GM12872 (cell line): ENCODE results near the gene CSTPP1.

Source experiments
- TF ChIP-seq, protein P1 (sequence below): IDR thresholded peaks from 3 replicates; pipeline ENCODE4 v1.5.1; 2011; ENCODE audit warnings: low read depth, mild to moderate bottlenecking, low read length, moderate library complexity; ENCODE audit not compliant: insufficient read depth

The CSTPP1 gene

DNA sequence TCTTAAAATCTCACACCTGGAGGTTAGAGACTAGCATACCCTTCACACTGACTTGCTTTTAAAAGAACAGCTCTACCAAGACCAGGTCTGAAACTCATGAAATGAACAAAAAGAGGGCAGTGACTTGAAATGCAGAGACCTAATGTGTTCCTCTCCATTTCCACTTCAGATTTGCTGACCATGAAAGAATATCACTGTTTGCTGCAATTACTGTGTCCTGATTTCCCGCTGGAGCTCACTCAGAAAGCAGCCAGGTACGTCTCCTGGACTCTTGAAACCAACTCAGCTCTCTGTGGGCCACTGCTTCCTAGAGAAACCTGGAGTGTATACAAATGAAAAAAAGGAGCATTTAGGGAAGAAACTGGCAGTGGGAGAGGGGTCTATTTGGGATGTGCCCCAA is 200.9 kb downstream of the CSTPP1 start:
- TF ChIP-seq, protein P1, sequence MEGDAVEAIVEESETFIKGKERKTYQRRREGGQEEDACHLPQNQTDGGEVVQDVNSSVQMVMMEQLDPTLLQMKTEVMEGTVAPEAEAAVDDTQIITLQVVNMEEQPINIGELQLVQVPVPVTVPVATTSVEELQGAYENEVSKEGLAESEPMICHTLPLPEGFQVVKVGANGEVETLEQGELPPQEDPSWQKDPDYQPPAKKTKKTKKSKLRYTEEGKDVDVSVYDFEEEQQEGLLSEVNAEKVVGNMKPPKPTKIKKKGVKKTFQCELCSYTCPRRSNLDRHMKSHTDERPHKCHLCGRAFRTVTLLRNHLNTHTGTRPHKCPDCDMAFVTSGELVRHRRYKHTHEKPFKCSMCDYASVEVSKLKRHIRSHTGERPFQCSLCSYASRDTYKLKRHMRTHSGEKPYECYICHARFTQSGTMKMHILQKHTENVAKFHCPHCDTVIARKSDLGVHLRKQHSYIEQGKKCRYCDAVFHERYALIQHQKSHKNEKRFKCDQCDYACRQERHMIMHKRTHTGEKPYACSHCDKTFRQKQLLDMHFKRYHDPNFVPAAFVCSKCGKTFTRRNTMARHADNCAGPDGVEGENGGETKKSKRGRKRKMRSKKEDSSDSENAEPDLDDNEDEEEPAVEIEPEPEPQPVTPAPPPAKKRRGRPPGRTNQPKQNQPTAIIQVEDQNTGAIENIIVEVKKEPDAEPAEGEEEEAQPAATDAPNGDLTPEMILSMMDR: no peak

DNA sequence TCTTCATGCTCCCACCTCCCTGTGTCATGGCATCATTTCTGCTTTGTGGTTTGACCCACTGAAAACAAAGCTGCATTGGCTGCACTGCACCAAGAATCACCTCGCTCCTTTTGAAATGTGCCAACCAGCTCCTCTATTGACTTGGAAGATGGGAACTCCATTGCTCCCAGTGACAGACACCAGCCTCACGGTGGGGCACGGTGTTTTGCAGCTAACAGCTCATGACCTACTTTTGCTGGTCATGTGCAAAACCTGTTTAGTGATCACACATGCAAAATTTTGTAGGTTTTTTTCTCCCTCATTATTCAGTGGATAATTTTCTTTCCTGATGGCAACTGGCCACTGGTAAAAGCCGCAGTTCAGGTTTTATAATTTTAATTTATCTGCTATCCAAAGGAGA is 203.3 kb downstream of the CSTPP1 start:
- TF ChIP-seq, protein P1: no peak

DNA sequence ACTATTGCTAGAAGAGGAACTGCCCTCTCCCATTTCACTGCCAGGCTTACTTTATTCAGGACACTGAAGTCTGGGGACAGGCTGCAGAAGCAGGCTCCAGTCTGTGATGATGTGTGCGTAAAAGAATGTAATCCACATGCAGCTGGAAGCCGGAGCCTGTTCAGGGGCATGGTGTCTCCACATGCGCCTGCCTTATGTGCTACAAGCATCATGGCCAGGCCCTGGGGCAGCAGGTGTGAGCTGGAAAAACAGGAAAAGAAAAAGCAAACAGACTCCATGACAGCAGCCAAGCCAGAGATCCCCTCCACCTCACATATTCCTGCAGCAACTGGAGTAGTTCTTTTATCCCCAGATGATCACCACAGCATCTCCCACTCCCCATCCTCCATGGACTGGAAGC is 206.8 kb downstream of the CSTPP1 start:
- TF ChIP-seq, protein P1: no peak

DNA sequence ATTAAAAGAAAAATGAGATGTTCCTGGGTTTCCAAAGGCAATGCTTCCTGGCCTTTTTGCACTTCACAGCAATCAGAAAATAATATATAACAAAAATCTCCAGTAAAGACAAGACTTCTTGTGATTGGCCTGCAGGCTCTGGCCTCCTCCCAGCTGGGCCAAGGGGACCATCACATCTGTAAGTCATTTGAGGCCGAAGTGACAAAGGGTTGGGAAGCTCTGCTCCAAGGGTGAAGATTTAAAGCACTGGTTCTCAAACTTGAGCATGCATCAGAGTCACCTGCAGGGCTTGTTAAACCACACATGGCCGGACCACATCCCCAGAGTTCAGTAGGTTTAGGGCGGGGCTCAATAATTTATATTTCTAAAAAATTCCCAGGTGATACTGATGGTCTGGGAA is 208.0 kb downstream of the CSTPP1 start:
- TF ChIP-seq, protein P1: no peak

GRCh38 chr11:47147250-47147649 is 210.7 kb downstream of the CSTPP1 start:
- TF ChIP-seq, protein P1: no peak

DNA sequence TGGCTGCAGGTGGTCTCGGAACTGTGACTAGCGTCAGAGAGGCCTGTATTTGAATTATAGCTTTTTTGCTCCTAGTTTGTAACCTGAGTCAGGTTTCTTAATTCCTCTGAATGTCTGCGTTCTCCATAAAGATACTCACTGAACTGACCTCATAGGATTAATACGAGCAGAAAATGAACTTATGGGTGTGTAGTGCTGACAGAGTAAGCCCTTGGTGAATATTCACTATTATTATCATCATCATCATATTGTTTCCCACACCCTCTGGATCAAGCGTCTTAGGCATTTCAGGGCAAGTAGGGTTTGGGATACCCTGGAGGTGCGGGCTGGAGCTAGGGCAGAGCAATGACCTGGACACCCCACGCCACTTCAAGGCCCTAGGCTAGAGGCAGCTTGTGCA is 211.1 kb downstream of the CSTPP1 start:
- TF ChIP-seq, protein P1: no peak

DNA sequence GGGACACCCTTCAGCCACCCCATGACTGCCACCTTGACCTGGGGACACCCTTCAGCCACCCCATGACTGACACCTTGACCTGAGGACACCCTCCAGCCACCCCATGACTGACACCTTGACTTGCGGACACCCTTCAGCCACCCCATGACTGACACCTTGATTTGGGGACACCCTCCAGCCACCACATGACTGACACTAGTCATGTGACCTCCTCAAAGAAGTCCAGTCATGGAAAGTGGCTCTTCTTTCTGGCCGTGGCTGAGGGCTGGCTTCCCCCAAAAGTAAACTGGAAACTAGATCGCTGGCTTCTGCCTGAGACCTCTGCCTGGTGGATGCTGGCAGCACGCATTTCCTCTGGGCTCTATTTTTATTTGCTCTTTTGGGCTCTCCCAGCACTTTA is 211.7 kb downstream of the CSTPP1 start:
- TF ChIP-seq, protein P1: no peak
